ENCODE results near the gene OR5AS1.

GRCh38 chr11:56013805-56014204, 13.6 kb upstream of the OR5AS1 start:
- no peak for TF ChIP-seq CTCF (IDR thresholded peaks at IDR 0.05; ENCODE audit: low read depth, low read length)
- TF ChIP-seq POLR2A (IDR thresholded peaks at IDR 0.05; ENCODE audit: extremely low read depth, insufficient read length), result no peak
